ENCODE results near the gene GPS2.
A peak's percentile ranks its signal among the peaks of the same experiment; 100 is the strongest.

The GPS2 gene

GRCh38 chr17:7314719-7315569 lies at the start of gene GPS2:
Gene GPS2, minus strand, starts transcription at chr17:7315360. Its CDS starts 308 bp downstream, at chr17:7315052.
- H3K4me3 ChIP-seq (ENCODE audit: low read depth, low read length), result peak within 1 kb of the TSS; percentile 64
- DNase-seq (ENCODE audit: low read depth), result peak; percentile 93
- TF ChIP-seq CTCF (IDR thresholded peaks at IDR 0.05; ENCODE audit: insufficient read depth, low read depth, low read length, missing control alignments), result no peak

- no peak overlapping the region for H3K4me3 ChIP-seq (ENCODE audit: low read depth, low read length)
- no peak for DNase-seq (ENCODE audit: low read depth)
- no peak for TF ChIP-seq CTCF (IDR thresholded peaks at IDR 0.05; ENCODE audit: insufficient read depth, low read depth, low read length, missing control alignments)
These were observed 48.2 kb upstream of the GPS2 start for GRCh38 chr17:7363311-7363710.

- H3K4me3 ChIP-seq (ENCODE audit: low read depth, low read length), result no peak overlapping the region
- TF ChIP-seq CTCF (IDR thresholded peaks at IDR 0.05; ENCODE audit: insufficient read depth, low read depth, low read length, missing control alignments), result no peak
- DNase-seq (ENCODE audit: low read depth), result no peak
These were observed 46.7 kb upstream of the GPS2 start for GRCh38 chr17:7361906-7362305.

GRCh38 chr17:7357381-7357780 lies 42.2 kb upstream of the GPS2 start:
- TF ChIP-seq CTCF (IDR thresholded peaks at IDR 0.05; ENCODE audit: insufficient read depth, low read depth, low read length, missing control alignments), result no peak
- DNase-seq (ENCODE audit: low read depth), result no peak
- H3K4me3 ChIP-seq (ENCODE audit: low read depth, low read length), result no peak overlapping the region

- no peak overlapping the region for H3K4me3 ChIP-seq (ENCODE audit: low read depth, low read length)
- no peak for DNase-seq (ENCODE audit: low read depth)
- no peak for TF ChIP-seq CTCF (IDR thresholded peaks at IDR 0.05; ENCODE audit: insufficient read depth, low read depth, low read length, missing control alignments)
These were observed 41.6 kb upstream of the GPS2 start for GRCh38 chr17:7356756-7357155.

GRCh38 chr17:7356072-7356549 lies 41.0 kb upstream of the GPS2 start:
- H3K4me3 ChIP-seq (ENCODE audit: low read depth, low read length), result no peak overlapping the region
- TF ChIP-seq CTCF (IDR thresholded peaks at IDR 0.05; ENCODE audit: insufficient read depth, low read depth, low read length, missing control alignments), result peak; percentile 99
- peak; percentile 91 for DNase-seq (ENCODE audit: low read depth)

All from GM12865 (cell line).